ENCODE data around the gene RUVBL2.
A peak's percentile ranks its signal among the peaks of the same experiment; 100 is the strongest.
"Not testable (repeated sequence)": the region's sequence is repeated elsewhere in the genome, so short reads cannot be mapped to it uniquely, and the experiment has no call there.

The RUVBL2 gene

DNA sequence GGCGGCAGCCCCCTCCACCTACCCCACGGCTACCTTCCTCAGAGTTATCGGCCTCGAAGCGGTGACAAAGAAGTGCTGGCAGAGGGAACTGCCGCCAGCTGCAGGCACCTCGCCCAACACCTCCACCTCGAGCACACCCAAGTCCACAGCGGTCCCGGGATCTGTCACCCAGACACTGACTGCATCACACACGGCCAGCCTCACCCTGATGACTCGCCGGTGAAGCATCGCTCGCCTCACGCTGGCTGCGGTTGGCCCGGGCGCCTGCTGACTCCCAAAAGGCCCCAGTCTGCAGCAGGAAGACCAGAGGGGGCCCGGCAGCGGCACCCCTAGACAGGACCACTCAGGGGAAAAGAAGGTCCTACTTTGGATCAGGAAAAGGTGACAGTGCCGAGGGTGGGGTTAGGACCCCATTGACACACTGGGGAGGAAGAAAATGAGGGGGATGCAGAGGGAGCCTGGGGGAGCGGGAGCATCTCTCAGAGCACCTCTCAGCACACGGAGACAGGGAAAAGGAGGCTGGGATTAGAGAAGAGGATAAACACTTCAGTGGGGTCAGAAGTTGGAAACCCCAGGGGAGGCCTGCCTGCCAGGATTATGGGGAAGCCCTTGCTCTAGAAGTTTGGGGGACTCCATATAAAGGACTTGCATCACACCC is 56.8 kb downstream of the RUVBL2 start:
- DNase-seq = not testable (repeated sequence)

DNA sequence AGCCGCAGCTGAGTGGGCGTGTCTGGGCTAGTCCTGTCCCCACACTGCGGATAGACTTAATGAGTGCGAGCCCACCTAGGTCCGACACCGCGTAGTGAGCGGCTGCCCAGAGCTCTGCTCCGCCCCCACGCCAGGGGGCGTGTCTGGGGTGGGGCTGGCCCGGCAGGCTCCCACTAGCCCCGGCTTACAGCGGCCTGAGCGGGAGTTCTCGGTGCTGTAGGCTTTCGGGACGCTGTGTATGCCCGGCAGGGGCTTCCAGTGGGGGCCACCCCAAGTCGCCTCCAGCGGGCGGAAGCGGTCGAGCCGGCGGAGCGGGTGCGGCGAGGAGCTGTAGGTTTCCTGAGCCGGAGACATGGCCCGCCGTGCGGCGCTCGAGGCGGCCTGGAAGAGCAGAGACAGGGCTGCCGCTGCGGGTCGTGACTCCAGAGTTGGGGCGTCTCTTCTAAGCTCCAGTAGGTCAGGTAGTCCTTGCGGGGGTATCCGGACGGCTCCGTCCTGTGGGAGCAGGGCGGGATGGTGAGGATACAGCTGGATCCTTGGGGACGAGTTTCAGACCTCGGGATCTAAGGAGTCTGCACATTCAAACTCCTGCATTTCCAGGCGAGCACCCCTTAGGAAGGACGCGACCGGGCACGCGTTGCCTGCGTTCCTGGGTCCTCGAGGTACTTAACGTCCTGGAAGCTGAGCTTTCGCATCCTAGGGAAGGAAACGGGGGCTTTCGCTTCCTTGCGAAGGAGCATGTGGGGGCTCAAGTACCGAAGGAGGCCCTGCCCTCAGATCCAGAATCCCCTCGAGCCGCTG is 62.6 kb downstream of the RUVBL2 start:
- peak; percentile 50 to 81 for DNase-seq

DNA sequence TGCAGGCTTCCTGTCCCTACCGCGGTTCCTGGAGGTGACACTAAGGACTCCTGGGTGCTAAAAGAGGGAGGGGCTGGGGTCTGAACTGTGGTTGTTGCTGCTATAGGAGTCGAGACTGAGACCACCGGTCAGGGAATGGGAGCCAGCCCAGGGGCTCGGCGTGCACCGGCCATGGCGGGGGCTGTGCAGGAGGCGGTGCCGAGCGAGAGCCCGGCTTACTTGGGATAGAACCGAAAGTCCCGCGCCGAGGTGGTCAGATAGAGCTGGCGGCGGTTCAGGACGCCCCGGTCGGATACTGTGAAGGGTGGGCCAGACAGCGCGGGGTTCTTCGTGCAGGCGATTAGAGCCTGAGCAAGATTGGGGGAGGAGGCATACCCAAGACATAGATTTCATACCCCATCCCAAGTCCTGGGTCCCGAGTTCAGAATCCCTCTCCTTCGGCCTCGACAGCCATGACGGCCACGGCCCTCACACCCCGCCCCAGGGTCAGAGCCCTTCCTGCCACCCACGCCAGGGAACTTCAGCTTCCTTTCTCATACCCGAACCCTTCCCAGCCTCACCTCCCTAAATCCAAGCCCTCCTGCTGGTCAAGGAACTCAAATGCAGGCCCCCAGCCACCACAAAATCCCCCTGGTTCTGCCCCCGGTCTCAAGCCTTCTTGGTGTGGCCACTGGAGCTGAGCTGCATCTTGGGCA is 63.4 kb downstream of the RUVBL2 start:
- not testable (repeated sequence) for DNase-seq

DNA sequence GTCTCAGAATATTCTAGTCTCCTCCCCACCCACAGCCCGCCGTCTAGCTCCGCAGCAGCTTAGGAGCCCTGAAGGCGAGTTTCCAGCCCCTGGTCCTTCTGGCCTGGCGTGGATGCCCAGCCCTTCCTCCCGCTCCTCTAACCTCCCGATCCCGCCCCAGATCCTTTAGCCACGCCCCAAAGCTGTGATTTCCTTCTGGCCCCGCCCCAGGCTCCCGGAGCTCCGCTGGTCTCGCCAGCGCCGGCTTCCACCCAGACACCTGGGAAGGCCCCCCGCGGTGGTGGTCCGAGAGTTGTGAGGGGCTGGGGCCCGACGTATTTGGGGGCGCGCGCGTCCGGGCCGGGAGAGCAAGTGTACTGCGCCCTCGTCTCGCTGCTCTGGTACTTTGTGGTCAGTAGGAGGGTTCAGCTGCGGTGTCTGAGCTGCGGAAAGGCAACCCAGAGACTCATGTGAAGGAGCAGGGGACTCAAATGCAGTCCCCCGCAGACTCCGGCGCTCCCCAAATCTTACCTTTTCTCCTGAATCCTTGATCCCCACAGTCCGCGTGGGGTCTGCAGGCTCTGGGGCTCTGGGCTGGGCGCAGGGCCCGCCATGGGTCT is 64.0 kb downstream of the RUVBL2 start, which contains the start of gene CGB7:
Gene CGB7 (minus strand): TSS at position 114 of the 599 bp plus-strand sequence. CDS start 2,374 bp downstream, outside the sequence.
- no peak for DNase-seq

DNA sequence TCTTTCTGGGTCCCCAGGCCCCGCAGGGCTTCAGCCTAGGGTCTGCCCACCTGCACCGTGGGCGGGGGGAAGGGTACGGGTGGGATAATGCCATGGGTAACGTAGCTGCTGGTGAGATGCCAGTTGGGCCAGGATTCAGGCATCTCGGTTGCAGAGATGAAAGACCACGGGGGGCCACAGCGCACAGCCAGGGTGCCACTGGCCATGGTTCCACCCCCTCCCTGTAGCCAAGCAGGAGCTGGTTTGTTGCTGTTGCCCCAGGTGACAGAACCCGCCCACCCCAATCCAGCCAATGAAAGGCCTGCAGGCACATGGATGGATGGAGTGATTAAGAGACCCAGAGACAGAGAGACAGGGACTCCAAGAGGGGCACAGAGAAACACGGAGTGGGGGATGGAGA is 64.9 kb downstream of the RUVBL2 start:
- no peak for DNase-seq

DNA sequence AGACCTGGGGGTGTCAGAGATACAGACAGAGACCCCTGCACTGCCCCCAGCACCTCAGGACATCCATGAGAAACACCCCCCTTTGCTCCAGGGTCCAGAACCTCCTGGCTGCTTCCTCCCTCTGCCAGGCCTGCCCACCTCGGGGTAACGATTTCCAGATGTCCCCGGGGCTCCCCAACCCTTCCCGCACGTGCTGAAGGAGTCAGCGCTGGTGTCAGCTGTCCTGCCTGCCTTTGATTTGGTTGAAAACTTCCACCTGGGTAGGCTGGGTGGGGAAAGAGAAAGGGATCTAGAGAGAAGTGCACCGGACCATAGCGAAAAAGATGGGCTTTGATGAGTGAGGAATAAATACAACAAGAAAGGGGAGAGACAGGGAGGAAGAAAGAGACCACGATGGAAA is 65.4 kb downstream of the RUVBL2 start:
- no peak for DNase-seq

DNA sequence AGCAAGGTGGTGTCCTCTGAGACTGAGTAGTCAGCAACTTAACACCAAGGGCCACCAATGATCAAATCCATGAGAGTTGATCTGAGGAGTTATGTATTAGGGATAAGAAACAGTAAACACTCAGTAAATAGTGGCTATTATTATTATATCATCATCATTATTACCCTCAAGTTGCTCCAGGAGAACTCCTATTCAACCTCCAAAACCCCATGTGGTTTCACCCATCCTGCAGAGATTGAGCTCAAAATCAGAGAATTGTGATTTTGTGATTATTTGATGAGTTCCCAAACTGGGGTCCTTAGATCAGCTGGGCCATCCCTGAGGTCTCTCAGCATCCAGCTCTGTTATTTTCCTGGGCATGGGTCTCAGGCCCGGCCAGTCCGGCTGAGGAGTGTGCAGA is 67.3 kb downstream of the RUVBL2 start:
- no peak for DNase-seq

DNA sequence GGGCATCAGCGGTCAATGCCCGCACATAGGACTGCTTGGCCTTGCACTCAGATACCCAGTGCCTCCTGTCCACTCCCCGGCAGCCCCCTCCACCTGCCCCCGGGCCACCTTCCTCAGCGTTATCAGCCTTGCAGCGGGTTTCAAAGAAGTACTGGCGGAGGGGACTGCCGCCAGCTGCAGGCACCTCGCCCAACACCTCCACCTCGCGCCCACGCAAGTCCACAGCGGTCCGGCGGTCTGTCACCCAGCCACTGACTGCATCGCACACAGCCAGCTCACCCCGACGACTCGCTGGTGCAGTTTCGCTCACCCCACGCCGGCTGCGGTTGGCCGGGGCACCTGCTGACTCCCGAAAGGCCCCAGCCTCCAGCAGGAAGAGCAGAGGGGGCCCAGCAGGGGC is 67.8 kb downstream of the RUVBL2 start:
- DNase-seq = no peak

DNA sequence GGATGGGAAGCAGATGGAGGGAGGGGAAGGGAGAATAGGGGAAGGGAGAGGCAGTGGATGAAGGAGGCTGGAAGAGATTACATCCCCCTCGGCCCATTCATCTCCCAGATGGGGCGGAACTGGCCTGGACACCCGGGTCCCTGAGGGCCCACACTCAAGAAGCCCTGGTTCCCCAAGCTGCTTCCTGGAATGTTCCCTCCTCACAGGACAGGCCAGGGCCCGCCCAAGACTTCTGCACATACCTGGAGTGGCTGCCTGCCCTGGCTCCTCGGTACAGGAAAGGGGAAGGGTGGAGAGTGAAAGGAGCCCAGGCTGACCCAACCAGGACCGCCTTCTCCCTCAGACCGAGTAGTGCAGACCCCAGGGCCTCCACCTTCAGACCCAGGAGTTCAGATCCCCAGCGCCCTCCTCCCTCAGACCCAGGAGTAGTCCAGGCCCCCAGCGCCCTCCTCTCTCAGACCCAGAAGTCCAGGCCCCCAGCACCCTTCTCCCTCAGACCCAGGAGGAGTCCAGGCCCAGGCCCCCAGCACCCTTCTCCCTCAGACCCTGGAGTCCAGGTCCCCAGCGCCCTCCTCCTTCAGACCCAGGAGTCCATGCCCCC is 70.4 kb downstream of the RUVBL2 start:
- DNase-seq = no peak

DNA sequence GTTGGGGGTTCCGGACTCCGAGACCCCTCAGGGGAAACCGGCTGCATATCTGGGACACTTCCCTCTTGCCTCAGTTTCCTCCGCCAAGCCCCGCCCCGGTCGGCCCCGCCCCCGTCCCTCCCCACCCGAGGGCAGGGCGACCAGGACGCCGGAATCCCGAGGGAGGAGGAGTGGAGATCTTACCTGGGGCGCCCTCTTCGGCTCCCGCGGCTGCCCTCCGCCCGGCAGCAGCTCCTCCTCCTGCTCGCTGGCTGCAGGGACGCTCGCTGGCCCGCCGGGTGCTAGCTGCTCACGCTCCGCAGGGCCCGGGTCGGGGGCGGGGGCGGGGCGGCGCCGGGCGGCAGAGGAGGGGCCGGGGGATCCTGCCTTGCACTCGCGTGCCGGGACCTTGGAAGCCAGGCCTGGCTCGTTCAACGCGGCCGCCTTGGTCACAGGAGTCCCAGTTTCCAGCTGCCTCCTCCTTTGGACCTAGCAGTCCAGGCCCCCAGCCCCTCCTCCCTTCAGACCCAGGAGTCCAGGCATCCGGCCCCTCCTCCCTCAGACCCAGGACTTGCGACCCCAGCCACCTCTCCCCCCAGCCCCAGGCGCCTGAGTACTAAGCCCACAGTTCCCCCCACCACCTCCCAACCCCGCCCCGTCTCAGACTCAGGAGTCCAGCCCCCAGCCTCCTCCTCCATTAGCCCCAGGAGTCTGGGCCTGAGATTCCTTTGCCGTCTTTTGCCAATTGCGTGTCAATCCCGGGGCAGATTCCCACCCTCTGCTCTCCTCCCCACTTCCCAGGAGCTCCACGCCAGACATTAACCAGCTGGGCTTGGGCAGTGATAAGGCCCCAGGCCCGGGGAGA is 71.3 kb downstream of the RUVBL2 start, which contains the start of gene NTF4:
Gene NTF4 (minus strand): TSS at position 51 of the 844 bp plus-strand sequence. CDS start 2,821 bp downstream, outside the sequence.
- DNase-seq = peak; percentile 59 to 74

Measured in NCI-H1930 (cell line).